Measurements from ENCODE around the gene CLEC14A. TPM values are rescaled to one million over a fixed set of nuclear protein-coding genes. Genes with fewer than 3 reads are reported as not detected.

Gene CLEC14A
- total RNA-seq, 1 experiment from 2014 or later: 0.31 TPM

- H3K4me1 ChIP-seq (replicated peaks; ENCODE audit: insufficient read depth): 0 out of 2 replicates have a peak, but pooled peaks cover 5% of the 10 kb centered on the region
- no peak overlapping the region for H2AFZ ChIP-seq
- intact Hi-C loops (cut with micrococcal nuclease; ENCODE audit: unreplicated experiment): no loop called here
- no peaks in the 10 kb centered on the region for H3K36me3 ChIP-seq (ENCODE audit: low read depth)
- H3K4me3 ChIP-seq: no peak overlapping the region
- no TSS peak for BruUV-seq (replicated peaks)
- no peaks in the 10 kb centered on the region for H4K20me1 ChIP-seq (ENCODE audit: insufficient read depth)
- CTCF ChIA-PET: no interaction called here
- H3K9me3 ChIP-seq (ENCODE audit: insufficient read depth, low read depth): no peaks in the 10 kb centered on the region
- H3K27me3 ChIP-seq (ENCODE audit: insufficient read depth, low read depth): no peaks in the 10 kb centered on the region
- no peak overlapping the region for H3K4me2 ChIP-seq
- H3K9me2 ChIP-seq (ENCODE audit: insufficient read depth): no peaks in the 10 kb centered on the region
- DNase-seq: no peak
- TF ChIP-seq EZH2 (IDR thresholded peaks at IDR 0.05; ENCODE audit: low read depth) (no peak), CTCF (conservative IDR thresholded peaks at IDR 0.05) (no peak)
- POLR2A ChIA-PET (ENCODE audit: unreplicated experiment): no interaction called here
- no peaks in the 10 kb centered on the region for H3K79me2 ChIP-seq (ENCODE audit: low read depth)
- no peak overlapping the region for H3K27ac ChIP-seq
- no peaks in the 10 kb centered on the region for H3F3A ChIP-seq (ENCODE audit: insufficient read depth, low read depth)
Observed at GRCh38 chr14:38256533-38256840, 594 bp upstream of the CLEC14A start.

DNA sequence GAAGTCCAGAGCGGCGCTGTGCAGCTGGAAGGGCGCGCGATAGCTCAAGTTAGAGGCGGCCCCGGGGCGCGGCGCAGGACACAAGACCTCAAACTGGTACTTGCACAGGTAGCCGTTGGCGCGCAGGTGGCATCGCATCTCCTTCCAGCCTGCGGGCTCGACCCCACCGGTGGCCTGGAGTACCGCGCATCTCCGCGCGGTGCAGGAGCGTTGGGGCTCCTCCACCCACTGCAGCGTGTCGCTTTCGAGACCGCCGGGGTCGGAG is 553 bp downstream of the CLEC14A start:
- intact Hi-C loops (cut with micrococcal nuclease; ENCODE audit: unreplicated experiment): no loop called here
- H3K9me2 ChIP-seq (ENCODE audit: insufficient read depth): no peaks in the 10 kb centered on the region
- TF ChIP-seq EZH2 (IDR thresholded peaks at IDR 0.05; ENCODE audit: low read depth) (no peak), CTCF (conservative IDR thresholded peaks at IDR 0.05) (no peak)
- H3K4me1 ChIP-seq (replicated peaks; ENCODE audit: insufficient read depth): 0 out of 2 replicates have a peak, but pooled peaks cover 5% of the 10 kb centered on the region
- no peak for DNase-seq
- ChIA-PET CTCF (no interaction called here), POLR2A (ENCODE audit: unreplicated experiment) (no interaction called here)
- H3K4me3 ChIP-seq: no peak overlapping the region
- no peak overlapping the region for H3K27ac ChIP-seq
- no TSS peak for BruUV-seq (replicated peaks)
- H3K27me3 ChIP-seq (ENCODE audit: insufficient read depth, low read depth): no peaks in the 10 kb centered on the region
- no peak overlapping the region for H3K4me2 ChIP-seq
- H3F3A ChIP-seq (ENCODE audit: insufficient read depth, low read depth): no peaks in the 10 kb centered on the region
- no peaks in the 10 kb centered on the region for H4K20me1 ChIP-seq (ENCODE audit: insufficient read depth)
- H2AFZ ChIP-seq: no peak overlapping the region
- no peaks in the 10 kb centered on the region for H3K79me2 ChIP-seq (ENCODE audit: low read depth)
- no peaks in the 10 kb centered on the region for H3K9me3 ChIP-seq (ENCODE audit: insufficient read depth, low read depth)
- H3K36me3 ChIP-seq (ENCODE audit: low read depth): no peaks in the 10 kb centered on the region

DNA sequence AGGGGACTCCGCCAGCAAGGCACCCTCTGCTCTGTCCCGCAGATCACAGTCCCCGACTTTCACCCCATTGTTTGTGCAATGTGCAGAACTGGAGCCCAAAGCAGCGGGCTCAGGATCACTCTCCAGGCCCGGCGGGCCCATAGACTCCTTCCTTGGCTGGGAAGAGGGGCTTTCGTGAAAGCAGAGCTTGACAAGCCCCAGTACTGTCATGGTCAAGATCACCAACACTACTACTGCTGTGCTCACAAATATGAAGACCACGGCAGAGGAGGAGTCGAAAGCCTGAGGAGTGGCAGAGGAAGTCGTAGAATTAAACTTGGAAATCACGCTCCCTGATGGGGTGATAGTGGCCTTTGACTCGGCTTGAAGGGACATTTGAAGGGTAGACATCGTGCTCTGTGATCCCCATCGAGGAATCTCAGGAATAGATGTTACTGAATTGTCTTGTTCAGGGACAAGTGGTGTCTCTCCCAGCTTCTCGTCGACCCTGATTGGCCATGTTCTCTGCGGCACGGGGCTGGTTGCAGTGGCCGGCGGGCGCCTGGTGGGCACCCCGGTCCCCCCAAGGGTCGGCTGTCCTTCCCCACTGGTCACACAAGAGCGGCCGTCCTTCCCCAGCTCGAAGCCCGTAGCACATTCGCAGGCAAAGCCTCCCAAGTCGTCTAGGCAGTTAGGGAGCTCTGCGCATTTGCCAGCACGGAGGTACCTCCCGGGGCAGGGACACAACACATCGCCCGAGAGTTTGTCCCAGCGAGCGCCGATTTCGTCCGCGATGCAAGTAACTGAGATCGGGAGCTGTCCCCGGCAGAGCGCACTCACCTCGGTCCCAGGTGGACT is 1.1 kb downstream of the CLEC14A start:
- DNase-seq: no peak
- Histone ChIP-seq H2AFZ (no peak overlapping the region), H3K9me2 (ENCODE audit: insufficient read depth) (no peaks in the 10 kb centered on the region), H4K20me1 (ENCODE audit: insufficient read depth) (no peaks in the 10 kb centered on the region), H3F3A (ENCODE audit: insufficient read depth, low read depth) (no peaks in the 10 kb centered on the region), H3K4me1 (replicated peaks; ENCODE audit: insufficient read depth) (0 out of 2 replicates have a peak, but pooled peaks cover 5% of the 10 kb centered on the region), H3K36me3 (ENCODE audit: low read depth) (no peaks in the 10 kb centered on the region), H3K9me3 (ENCODE audit: insufficient read depth, low read depth) (no peaks in the 10 kb centered on the region), H3K27ac (no peak overlapping the region), H3K4me2 (no peak overlapping the region), H3K79me2 (ENCODE audit: low read depth) (no peaks in the 10 kb centered on the region), H3K4me3 (no peak overlapping the region), H3K27me3 (ENCODE audit: insufficient read depth, low read depth) (no peaks in the 10 kb centered on the region)
- intact Hi-C loops (cut with micrococcal nuclease; ENCODE audit: unreplicated experiment): no loop called here
- TF ChIP-seq CTCF (conservative IDR thresholded peaks at IDR 0.05) (no peak), EZH2 (IDR thresholded peaks at IDR 0.05; ENCODE audit: low read depth) (no peak)
- ChIA-PET CTCF (no interaction called here), POLR2A (ENCODE audit: unreplicated experiment) (no interaction called here)
- no TSS peak for BruUV-seq (replicated peaks)

Measured in PC-9 (cell line).